Common myeloid progenitor, CD34-positive (primary cell): ENCODE data around the gene ERBB4.
"Not testable (repeated sequence)": the region's sequence is repeated elsewhere in the genome, so short reads cannot be mapped to it uniquely, and the experiment has no call there.

Source experiments
- CTCF ChIA-PET: fragments of 350-600 bp; sonication (Branson Sonifier 250); formaldehyde crosslinking; loops from one replicate; lab custom pipeline; 2021; ENCODE audit warnings: antibody characterized with exemption; lab: Charles Lee
- POLR2A ChIA-PET: fragments of 350-600 bp; sonication (Branson Sonifier 250); formaldehyde crosslinking; loops from one replicate; lab custom pipeline; 2021; ENCODE audit warnings: antibody characterized with exemption; lab: Charles Lee
- DNase-seq, 3 donors: peaks; one replicate each; pipeline versions ENCODE4 v3.0.0 to v3.0.0-alpha.2; 2013
- H3K27ac ChIP-seq, 2 experiments: 1 replicate in 1 of 2; 2 replicates in 1 of 2; pipeline ENCODE4 v1.7.0; 2013; ENCODE audit warnings: inconsistent platforms in 2 of 2, low read length in 2 of 2, mild to moderate bottlenecking in 2 of 2, low read depth in 1 of 2, moderate library complexity in 1 of 2; ENCODE audit not compliant: severe bottlenecking in 2 of 2, insufficient read depth in 1 of 2, poor library complexity in 1 of 2
- H3K27me3 ChIP-seq, 5 experiments: replicated peaks in 2 of 5; 1 replicate in 3 of 5; 2 replicates in 2 of 5; pipeline versions ENCODE4 v1.6.1 to v1.7.0; 2013; ENCODE audit warnings: low read length in 4 of 5, mild to moderate bottlenecking in 2 of 5, moderate library complexity in 2 of 5, inconsistent platforms in 1 of 5; ENCODE audit not compliant: insufficient read depth in 5 of 5, control insufficient read depth in 4 of 5
- H3K36me3 ChIP-seq, 4 experiments: 1 replicate in 2 of 4; 2 replicates in 2 of 4; pipeline versions ENCODE4 v1.6.1 to v1.7.0; 2013; ENCODE audit warnings: low read length in 3 of 4, control low read depth in 1 of 4, mild to moderate bottlenecking in 1 of 4; ENCODE audit not compliant: control insufficient read depth in 4 of 4, insufficient read depth in 4 of 4
- H3K4me1 ChIP-seq, 4 experiments: 1 replicate in 3 of 4; 2 replicates in 1 of 4; pipeline versions ENCODE4 v1.6.1 to v1.7.1; 2013; ENCODE audit warnings: low read length in 3 of 4, mild to moderate bottlenecking in 3 of 4, control low read depth in 1 of 4, inconsistent platforms in 1 of 4, moderate library complexity in 1 of 4; ENCODE audit not compliant: control insufficient read depth in 4 of 4, insufficient read depth in 4 of 4; ENCODE audit errors: control extremely low read depth in 1 of 4
- H3K4me3 ChIP-seq, 7 experiments: 1 replicate in 4 of 7; 2 replicates in 3 of 7; pipeline versions ENCODE4 v1.5.1 to v1.7.0; 2013; ENCODE audit warnings: mild to moderate bottlenecking in 7 of 7, low read length in 6 of 7, moderate library complexity in 6 of 7, inconsistent platforms in 2 of 7, low read depth in 2 of 7, control low read depth in 1 of 7; ENCODE audit not compliant: insufficient read depth in 4 of 7, control insufficient read depth in 1 of 7; ENCODE audit errors: extremely low read depth in 1 of 7
- H3K9me3 ChIP-seq, 5 experiments: 1 replicate in 4 of 5; 2 replicates in 1 of 5; pipeline versions ENCODE4 v1.6.1 to v1.7.1; 2013; ENCODE audit warnings: low read length in 4 of 5, mild to moderate bottlenecking in 2 of 5, inconsistent platforms in 1 of 5, low read depth in 1 of 5, moderate library complexity in 1 of 5; ENCODE audit not compliant: control insufficient read depth in 4 of 5, insufficient read depth in 2 of 5; ENCODE audit errors: control extremely low read depth in 1 of 5
- WGBS: methylation state at CpG from one replicate; pipeline ENCODE4 v1.1.5; 2013; ENCODE audit not compliant: insufficient coverage; 5-methylcytosine and 5-hydroxymethylcytosine counted together

Gene ERBB4

DNA sequence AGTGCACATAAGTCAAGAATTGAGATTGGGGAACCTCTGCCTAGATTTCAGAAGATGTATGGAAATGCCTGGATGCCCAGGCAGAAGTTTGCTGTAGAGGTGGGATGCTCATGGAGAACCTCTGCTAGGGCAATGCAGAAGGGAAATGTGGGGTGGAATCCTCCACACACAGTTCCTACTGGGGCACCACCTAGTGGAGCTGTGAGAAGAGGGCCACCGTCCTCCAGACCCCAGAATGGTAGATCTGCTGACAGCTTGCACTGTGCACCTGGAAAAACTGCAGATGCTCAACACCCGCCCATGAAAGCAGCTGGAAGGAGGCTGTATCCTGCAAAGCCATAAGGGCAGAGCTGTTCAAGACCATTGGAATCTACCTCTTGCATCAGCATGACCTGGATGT is 71.1 kb downstream of the ERBB4 start:
- H3K27ac ChIP-seq, H3K27me3 ChIP-seq, H3K4me3 ChIP-seq, POLR2A ChIA-PET, CTCF ChIA-PET, H3K9me3 ChIP-seq, DNase-seq, H3K36me3 ChIP-seq, H3K4me1 ChIP-seq: not testable (repeated sequence)
- WGBS = 60% methylated on average over 2 of the region's 2 CpGs

DNA sequence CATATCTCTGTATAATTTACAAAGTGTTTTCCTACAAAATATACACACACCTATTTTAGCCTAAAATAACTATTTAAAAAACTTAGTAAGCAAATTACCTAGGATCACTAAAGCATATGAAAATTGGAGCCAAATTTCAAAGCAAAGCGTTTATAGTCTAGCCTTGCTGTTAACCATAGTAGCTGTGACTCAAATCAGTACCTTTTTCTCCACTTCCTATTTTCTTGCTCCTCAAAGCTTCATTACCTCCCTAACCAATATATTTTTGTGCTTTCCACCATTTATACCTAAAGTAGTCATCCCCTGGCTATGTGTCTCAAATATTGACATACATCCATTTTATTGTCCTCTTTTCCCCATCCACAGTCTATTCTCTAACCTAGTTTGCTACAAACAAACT is 73.1 kb downstream of the ERBB4 start:
- 78% methylated on average over 1 of the region's 1 CpG for WGBS
- CTCF ChIA-PET = no interaction called here
- H3K36me3 ChIP-seq = no peaks in the 10 kb centered on the region
- no peaks in the 10 kb centered on the region for H3K27me3 ChIP-seq
- H3K4me1 ChIP-seq = no peaks in the 10 kb centered on the region
- POLR2A ChIA-PET = no interaction called here
- H3K27ac ChIP-seq = no peak overlapping the region
- H3K4me3 ChIP-seq = no peak overlapping the region
- no peaks in the 10 kb centered on the region for H3K9me3 ChIP-seq
- DNase-seq = no peak

DNA sequence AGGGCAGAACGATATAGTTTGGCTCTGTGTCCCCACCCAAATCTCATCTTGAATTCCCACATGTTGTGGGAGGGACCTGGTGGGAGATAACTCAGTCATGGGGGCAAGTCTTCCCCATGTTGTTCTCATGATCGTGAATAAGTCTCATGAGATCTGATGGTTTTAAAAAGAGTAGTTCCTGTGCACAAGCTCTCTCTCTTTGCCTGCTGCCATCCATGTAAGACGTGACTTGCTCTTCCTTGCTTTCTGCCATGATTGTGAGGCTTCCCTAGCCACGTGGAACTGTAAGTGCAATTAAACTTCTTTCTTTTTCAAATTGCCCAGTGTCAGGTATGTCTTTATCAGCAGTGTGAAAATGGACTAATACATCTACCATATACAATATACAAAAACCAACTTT is 76.9 kb downstream of the ERBB4 start:
- POLR2A ChIA-PET, H3K9me3 ChIP-seq, H3K27ac ChIP-seq, CTCF ChIA-PET, H3K4me1 ChIP-seq, H3K36me3 ChIP-seq, H3K27me3 ChIP-seq, H3K4me3 ChIP-seq, DNase-seq: not testable (repeated sequence)
- 96% methylated on average over 3 of the region's 4 CpGs for WGBS

DNA sequence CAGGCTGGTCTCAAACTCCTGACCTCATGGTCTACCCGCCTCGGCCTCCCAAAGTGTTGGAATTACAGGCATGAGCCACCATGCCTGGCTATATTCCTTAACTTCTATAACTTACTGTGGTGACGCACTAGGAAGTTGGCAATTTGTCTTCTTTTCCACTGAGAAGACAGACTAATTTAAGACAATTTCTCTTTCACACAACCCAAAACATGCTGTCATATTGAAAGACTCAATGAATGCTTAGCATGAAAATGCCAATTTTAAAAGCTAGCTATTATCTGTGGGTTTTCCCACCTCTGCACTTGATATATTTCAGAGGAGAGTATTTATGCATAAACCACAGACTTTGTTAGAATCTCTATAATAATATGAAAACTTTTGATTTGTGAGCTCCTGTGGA is 84.5 kb downstream of the ERBB4 start:
- WGBS = 100% methylated on average over 1 of the region's 3 CpGs
- H3K27ac ChIP-seq = no peak overlapping the region

DNA sequence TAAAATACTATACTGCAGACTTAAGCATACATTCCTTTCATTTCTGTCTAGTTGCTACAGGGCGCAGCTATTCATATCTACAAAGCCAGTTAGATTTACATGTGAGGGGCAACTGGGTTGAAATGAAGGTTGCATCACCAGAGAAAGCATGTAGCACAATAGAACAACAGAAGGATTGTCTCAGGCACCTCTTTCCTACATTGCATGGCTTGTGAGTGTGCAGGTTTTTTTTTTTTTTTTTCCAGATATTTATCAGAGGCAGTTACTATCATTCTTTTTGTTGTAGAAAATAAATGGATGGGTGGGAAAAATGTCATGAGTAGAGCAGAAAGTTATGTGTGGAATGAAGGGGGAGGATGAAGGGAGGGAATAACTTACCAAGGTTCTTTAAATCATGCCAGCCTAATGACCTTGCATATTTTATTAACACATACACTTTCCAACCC is 86.8 kb downstream of the ERBB4 start:
- Histone ChIP-seq H3K36me3 (no peaks in the 10 kb centered on the region), H3K4me1 (no peaks in the 10 kb centered on the region), H3K27me3 (no peaks in the 10 kb centered on the region), H3K27ac (no peak overlapping the region), H3K4me3 (no peak overlapping the region), H3K9me3 (no peaks in the 10 kb centered on the region)
- 25% methylated on average over 1 of the region's 1 CpG for WGBS
- ChIA-PET CTCF (no interaction called here), POLR2A (no interaction called here)
- no peak for DNase-seq

More for the DNA sequence above, 84.5 kb downstream of the ERBB4 start:
- Histone ChIP-seq H3K36me3 (no peaks in the 10 kb centered on the region), H3K27me3 (no peaks in the 10 kb centered on the region), H3K9me3 (no peaks in the 10 kb centered on the region), H3K4me1 (no peaks in the 10 kb centered on the region), H3K4me3 (no peak overlapping the region)
- DNase-seq = no peak
- ChIA-PET CTCF (no interaction called here), POLR2A (no interaction called here)

DNA sequence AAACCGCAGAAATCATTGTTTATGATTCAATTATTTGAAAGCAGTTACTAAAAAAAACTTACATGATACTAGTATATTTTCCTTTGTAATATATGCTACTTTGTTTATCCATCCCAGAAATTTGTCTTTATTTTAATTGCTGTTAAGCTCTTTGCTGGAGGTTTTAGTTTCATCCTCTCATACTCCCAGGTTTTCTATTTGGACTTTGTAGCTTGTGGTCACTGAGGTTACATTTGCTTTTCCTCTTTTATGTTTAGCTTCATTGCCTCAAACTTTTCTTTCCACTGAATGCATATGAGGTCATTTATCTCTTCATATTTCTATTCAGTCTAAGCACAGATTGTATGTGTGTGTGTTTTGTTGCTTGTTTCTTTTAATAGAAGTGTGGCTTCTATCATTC is 89.9 kb downstream of the ERBB4 start:
- Histone ChIP-seq H3K4me1 (no peaks in the 10 kb centered on the region), H3K27me3 (no peaks in the 10 kb centered on the region), H3K36me3 (no peaks in the 10 kb centered on the region), H3K4me3 (no peak overlapping the region), H3K27ac (no peak overlapping the region), H3K9me3 (no peaks in the 10 kb centered on the region)
- DNase-seq = no peak
- ChIA-PET POLR2A (no interaction called here), CTCF (interaction anchor here (1.4 kb wide), 1 partner anchor 38 kb away, joined by 4 read pairs; no protein-coding TSS in a partner anchor)
- WGBS = no CpG with 5 or more reads among the region's 1 CpG

DNA sequence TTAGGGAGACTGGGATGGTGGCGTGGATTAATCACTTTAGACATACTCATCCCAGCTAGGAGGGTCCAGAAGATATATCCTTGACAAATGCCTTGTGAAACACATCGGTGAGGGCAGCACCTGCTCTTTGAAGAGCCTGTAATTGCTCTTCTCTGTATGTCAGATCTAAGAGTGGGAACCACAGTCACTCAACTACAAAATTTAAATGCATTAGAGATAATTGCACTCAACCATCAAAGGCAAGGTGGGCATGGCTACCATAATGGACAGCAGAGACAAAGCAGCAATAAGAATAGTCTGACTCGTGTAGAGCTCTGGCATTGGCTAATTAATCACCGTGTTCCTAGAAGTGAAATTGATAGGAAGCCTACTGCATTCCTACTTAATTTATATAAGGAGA is 96.8 kb downstream of the ERBB4 start:
- no CpG with 5 or more reads among the region's 4 CpGs for WGBS
- CTCF ChIA-PET = no interaction called here
- no peaks in the 10 kb centered on the region for H3K4me1 ChIP-seq

More for the DNA sequence above, 96.8 kb downstream of the ERBB4 start:
- H3K4me3 ChIP-seq = no peak overlapping the region
- no peak for DNase-seq
- H3K27ac ChIP-seq = no peak overlapping the region
- H3K27me3 ChIP-seq = no peaks in the 10 kb centered on the region
- POLR2A ChIA-PET = no interaction called here
- H3K9me3 ChIP-seq = no peaks in the 10 kb centered on the region
- no peaks in the 10 kb centered on the region for H3K36me3 ChIP-seq
